IPS DF 6.9 (cell line): ENCODE measurements around the gene MSH5.

Source experiments
- DNase-seq: peaks from one replicate; pipeline ENCODE4 v3.0.0-alpha.2; 2013; ENCODE audit warnings: low read depth, low spot score
- H3K27ac ChIP-seq: one replicate; pipeline ENCODE4 v1.5.1; 2013; ENCODE audit warnings: low read length, control low read depth
- H3K27me3 ChIP-seq: 2 replicates; pipeline ENCODE4 v1.6.1; 2013; ENCODE audit warnings: mild to moderate bottlenecking, low read length; ENCODE audit not compliant: control insufficient read depth, insufficient read depth
- H3K36me3 ChIP-seq: 2 replicates; pipeline ENCODE4 v1.6.1; 2013; ENCODE audit warnings: low read length; ENCODE audit not compliant: control insufficient read depth, insufficient read depth
- H3K4me1 ChIP-seq: 2 replicates; pipeline ENCODE4 v1.6.1; 2013; ENCODE audit warnings: low read length; ENCODE audit not compliant: control insufficient read depth, insufficient read depth
- H3K4me3 ChIP-seq: 2 replicates; pipeline ENCODE4 v1.5.1; 2013; ENCODE audit warnings: mild to moderate bottlenecking, low read length
- H3K9me3 ChIP-seq: 2 replicates; pipeline ENCODE4 v1.6.1; 2013; ENCODE audit warnings: low read length, inconsistent platforms; ENCODE audit not compliant: control insufficient read depth, insufficient read depth
- WGBS: extraction: QIAGEN DNeasy Blood & Tissue Kit; methylation state at CpG from one replicate; pipeline ENCODE4 v1.1.7; 2013; ENCODE audit warnings: mixed read lengths, missing lambda C conversion rate; ENCODE audit not compliant: insufficient read length, insufficient coverage; 5-methylcytosine and 5-hydroxymethylcytosine counted together

The MSH5 gene

DNA sequence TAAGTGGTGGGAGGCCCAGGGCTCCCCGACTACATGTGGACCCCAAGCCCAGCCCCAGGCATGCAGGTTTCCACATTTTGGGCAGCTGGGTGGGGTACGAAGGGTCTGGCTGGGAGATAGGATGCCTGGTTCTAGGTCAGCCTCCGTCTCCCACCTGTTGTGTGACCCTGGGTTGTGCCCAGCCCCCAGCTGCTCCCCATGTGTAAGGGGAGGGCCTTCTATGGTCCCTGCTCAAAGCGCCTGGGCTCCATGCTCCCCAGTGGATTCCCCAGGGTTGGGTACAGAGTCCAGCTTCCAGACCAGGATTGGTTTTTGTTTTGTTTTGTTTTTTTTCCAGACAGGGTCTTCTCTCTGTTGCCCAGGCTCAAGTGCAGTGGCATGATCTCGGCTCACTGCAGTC is 38.4 kb downstream of the MSH5 start:
- no CpG with 5 or more reads among the region's 5 CpGs for WGBS
- Histone ChIP-seq H3K36me3 (peaks cover 36% of the 10 kb centered on the region), H3K27me3 (no peaks in the 10 kb centered on the region), H3K27ac (no peak overlapping the region), H3K4me1 (peaks cover 4% of the 10 kb centered on the region; the same call in 1 of the 2 replicates), H3K9me3 (no peaks in the 10 kb centered on the region), H3K4me3 (no peak overlapping the region)
- no peak for DNase-seq

DNA sequence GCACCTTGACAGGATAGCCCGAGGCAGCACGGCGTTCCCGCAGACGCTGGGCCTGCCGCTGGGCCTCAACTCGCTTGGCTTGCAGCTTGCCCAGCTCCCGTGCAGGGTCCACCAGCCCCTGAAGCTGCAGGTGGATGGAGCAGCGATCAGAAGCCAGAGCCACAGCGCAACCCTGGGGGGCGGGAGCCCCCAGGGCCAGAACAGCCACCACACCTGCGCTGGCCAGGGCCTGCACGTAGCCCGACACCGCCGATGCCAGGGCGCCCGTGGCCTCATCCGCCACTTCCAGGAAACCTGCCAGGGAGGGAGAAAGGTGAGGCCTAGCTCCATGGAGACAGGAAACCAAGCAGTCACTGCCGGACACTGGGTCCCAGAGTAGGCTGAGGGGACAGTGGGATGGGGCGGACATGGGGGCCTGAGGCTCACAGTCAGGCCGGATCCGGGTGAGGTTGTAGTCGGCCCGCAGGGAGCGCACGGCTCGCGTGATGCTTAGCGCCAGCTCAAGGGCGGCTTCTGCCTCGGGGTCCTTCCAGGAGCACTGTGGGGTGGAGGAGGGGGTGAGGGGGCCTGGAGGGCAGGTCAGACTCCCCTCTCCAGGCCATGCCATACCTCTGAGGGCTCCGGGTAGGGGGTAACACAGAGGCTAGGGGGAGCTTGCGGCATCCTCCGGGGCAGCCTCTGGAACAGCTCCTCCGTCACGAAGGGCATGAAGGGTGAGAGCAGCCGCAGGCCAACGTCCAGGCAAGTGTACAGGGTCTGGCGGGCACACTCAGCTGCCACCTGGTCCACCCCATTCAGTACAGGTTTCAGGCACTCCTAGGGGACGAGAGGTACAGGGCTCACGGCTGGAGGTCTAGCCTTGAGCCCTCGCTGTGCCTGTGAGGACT is 39.4 kb downstream of the MSH5 start:
- peaks cover 41% of the 10 kb centered on the region for H3K36me3 ChIP-seq
- no CpG with 5 or more reads among the region's 43 CpGs for WGBS
- DNase-seq, result no peak

DNA sequence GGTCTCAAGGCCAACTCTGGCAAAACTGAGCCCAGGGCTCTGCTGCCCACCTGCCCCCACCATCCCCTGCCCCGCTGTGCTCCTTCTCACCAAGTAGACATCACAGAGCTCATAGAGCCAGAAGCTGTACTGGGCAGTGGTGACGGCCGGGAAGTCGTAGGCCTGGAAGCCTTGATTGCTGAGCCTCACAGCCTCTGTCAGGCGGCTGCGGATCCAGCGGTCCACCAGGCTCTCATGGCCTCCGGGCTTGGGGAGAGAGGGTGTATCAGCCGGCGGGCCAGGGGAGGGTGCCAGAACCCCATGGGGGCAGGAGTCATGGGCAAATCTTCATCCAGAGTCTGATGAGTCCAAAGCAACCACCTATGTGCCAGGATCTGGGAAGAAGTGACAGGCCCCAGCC is 40.1 kb downstream of the MSH5 start:
- peaks cover 47% of the 10 kb centered on the region for H3K36me3 ChIP-seq
- H3K4me1 ChIP-seq, result peaks cover 4% of the 10 kb centered on the region; the same call in 1 of the 2 replicates
- no peak overlapping the region for H3K4me3 ChIP-seq
- no CpG with 5 or more reads among the region's 10 CpGs for WGBS
- no peak for DNase-seq
- H3K27me3 ChIP-seq, result no peaks in the 10 kb centered on the region
- H3K27ac ChIP-seq, result no peak overlapping the region
- no peaks in the 10 kb centered on the region for H3K9me3 ChIP-seq

More for the DNA sequence above, 39.4 kb downstream of the MSH5 start:
- H3K27ac ChIP-seq, result no peak overlapping the region
- H3K27me3 ChIP-seq, result no peaks in the 10 kb centered on the region
- H3K9me3 ChIP-seq, result no peaks in the 10 kb centered on the region
- H3K4me1 ChIP-seq, result peaks cover 4% of the 10 kb centered on the region; the same call in 1 of the 2 replicates
- H3K4me3 ChIP-seq, result no peak overlapping the region

DNA sequence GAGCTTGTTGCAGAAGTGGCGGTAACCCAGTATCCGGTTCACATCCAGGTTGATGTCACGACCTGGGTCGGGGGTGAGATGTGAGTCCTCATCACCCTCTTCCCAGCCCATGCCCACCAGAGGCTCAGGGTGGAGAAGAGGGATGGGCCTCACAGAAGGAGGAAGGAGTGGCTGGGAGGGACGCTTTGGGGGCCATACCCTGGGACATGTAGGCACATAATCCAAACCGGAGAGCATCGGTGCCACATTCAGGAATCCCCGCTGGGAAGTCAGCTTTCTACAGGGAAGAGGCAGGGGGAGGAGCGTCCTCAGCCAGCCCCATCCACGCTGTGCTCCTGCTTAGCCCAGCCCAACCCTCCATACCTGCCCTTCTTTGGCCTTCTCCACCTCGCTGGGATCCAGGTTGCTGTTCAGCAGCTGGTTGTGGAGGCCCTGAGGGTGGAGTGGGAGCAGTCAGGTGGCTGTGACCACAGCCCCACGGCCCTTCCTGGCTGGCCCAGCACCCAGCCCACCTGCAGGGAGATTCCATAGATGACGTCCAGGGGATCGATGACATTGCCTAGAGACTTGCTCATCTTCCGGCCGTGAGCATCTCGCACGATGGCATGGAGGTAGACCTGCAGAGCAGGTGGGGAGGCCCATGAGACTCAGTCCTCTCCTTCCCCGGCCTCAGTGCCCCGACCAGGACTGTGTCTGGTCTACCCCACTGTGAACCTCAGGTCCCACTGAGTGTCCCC is 40.9 kb downstream of the MSH5 start:
- Histone ChIP-seq H3K4me3 (no peak overlapping the region), H3K36me3 (peaks cover 53% of the 10 kb centered on the region), H3K4me1 (peaks cover 4% of the 10 kb centered on the region; the same call in 1 of the 2 replicates), H3K9me3 (no peaks in the 10 kb centered on the region), H3K27me3 (no peaks in the 10 kb centered on the region), H3K27ac (no peak overlapping the region)
- no peak for DNase-seq
- no CpG with 5 or more reads among the region's 20 CpGs for WGBS

DNA sequence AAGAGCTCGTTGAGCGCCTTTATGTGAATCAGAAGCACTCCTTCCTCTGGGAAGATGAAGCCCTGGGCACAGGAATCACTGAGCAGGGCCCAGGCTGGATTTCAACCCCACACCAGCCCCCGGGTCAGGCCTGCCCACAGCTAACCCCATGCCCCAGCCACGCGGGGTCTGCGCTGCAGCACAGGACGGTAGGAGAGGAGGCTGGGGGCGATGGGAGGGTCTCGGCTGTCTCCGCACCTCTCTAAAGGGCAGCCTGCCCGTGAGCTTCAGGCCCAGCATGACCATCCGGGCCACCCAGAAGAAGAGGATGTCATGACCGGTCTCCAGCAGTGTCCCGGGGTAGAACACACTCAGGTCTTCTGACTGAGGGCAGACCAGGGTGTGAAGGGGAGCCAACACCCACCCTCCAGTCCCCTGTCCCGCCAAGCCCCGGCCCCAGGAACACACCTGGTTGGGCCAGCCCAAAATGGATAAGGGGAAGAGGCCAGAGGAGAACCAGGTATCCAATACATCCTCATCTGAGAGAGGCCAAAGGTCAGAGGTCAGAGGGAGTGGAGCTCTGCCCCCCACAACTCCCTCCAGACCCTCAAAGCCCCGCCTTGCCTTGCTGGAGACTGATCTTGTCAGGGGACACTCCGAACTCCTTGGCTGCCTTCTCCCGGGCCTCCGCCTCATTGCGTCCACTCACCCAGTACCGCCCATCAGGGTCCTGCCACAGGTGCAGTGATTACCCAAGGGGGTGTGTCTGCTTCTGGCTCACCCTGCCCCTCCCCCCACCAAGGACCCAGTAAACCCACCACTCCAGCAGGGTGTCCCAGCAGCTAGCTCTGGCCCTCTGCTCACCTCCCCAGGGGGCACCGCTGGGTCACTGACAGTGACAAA is 41.7 kb downstream of the MSH5 start:
- no peak overlapping the region for H3K27ac ChIP-seq
- WGBS, result no CpG with 5 or more reads among the region's 23 CpGs
- no peaks in the 10 kb centered on the region for H3K27me3 ChIP-seq
- peaks cover 4% of the 10 kb centered on the region; the same call in 1 of the 2 replicates for H3K4me1 ChIP-seq
- no peak for DNase-seq
- no peak overlapping the region for H3K4me3 ChIP-seq
- H3K9me3 ChIP-seq, result no peaks in the 10 kb centered on the region
- peaks cover 53% of the 10 kb centered on the region for H3K36me3 ChIP-seq

DNA sequence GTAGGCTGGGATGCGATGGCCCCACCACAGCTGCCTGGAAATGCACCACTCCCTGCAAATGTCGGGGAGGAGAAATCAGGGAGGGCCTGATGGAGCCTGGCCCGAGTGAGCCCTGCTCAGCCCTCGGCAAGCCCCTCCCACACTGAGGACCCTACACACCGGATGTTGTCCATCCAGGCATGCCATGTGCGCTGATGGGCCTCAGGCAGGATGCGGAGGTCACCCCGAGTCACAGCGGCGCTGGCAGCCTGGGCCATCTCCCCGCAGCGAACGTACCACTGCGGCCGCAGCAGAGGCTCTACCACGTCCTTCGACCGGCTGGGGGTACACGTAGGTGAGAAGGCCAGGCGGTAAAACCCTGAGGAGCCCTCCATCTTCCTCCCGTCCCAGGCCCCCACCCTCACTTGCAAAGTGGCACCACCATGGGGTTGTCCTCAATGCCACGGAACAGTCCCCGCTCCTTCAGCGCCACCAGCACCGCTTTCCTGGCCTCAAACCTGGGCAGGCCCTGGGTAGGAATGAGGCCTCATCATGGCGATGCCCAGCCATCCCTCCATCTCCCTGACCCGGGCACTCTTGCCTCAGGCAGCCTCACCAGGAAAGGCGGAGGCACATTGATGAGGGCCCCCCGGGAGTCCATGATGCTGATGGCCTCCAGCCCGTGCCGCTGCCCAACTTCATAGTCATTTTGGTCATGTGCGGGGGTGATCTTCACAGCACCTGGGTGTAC is 42.5 kb downstream of the MSH5 start:
- H3K36me3 ChIP-seq, result peaks cover 53% of the 10 kb centered on the region
- no peak overlapping the region for H3K27ac ChIP-seq
- WGBS, result no CpG with 5 or more reads among the region's 32 CpGs
- no peaks in the 10 kb centered on the region for H3K9me3 ChIP-seq
- no peaks in the 10 kb centered on the region; the same call in 1 of the 2 replicates for H3K4me1 ChIP-seq
- no peak for DNase-seq
- no peaks in the 10 kb centered on the region for H3K27me3 ChIP-seq
- no peak overlapping the region; the same call in 1 of the 2 replicates for H3K4me3 ChIP-seq

DNA sequence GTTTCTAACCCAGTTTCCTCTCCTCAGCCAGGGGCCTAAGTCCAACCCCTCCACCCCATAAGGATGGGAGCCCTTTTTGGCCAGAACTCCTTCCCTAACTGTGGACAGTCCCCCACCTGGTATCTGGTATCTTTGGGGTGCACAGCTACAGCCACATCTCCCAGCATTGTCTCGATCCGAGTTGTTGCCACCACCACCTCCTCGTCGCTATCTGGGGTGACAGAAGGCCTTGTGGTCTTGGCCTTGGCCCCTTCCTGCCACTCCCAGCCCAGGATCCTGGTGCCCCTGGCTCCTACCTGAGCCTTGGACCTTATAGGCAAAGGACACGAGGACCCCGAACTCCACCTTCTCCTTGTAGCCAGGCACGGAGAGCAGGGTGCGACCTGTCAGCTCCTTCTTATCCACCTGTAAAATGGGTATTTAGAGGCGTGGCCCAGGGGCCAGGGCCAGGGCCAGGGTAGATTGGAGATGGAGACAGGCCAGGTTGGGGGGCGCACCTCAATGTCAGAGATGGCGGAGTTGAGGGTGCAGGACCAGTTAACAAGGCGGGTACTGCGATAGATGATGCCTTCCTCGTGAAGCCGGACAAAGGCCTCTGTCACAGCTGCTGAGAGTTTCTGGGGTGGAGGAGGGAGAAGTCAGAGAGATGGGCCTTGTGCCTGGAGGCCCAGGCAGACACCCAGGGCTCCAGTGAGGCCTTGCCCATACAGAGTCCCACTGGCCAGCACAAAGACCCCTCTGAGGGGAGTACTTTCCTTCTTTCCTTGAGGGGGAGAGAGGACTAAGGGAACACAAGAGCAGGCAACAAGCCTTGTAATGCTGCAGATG is 44.5 kb downstream of the MSH5 start:
- no CpG with 5 or more reads among the region's 15 CpGs for WGBS

DNA sequence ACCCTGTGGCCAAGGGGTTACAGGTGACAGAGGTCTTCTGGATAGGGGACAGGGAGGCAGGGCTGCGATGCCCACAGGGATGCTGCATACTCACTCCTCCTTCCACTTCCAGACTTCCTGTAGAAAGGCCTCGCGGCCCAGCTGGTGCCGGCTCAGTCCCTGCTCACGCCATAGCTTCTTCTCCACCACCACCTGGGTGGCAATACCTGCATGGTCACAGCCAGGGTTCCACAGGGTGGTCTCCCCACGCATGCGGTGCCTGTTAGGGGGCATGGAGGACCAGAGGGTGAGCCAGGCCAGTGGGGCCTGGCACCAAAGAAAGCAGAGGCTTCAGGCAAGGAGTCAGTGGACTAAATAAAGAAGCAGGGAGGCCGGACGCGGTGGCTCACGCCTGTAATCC is 45.7 kb downstream of the MSH5 start:
- WGBS, result no CpG with 5 or more reads among the region's 11 CpGs
- Histone ChIP-seq H3K4me3 (no peak overlapping the region), H3K9me3 (no peaks in the 10 kb centered on the region), H3K27me3 (no peaks in the 10 kb centered on the region), H3K4me1 (no peaks in the 10 kb centered on the region), H3K36me3 (peaks cover 38% of the 10 kb centered on the region), H3K27ac (no peak overlapping the region)
- DNase-seq, result no peak

More for the DNA sequence above, 44.5 kb downstream of the MSH5 start:
- Histone ChIP-seq H3K4me3 (no peak overlapping the region), H3K27ac (no peak overlapping the region), H3K9me3 (no peaks in the 10 kb centered on the region), H3K27me3 (no peaks in the 10 kb centered on the region), H3K36me3 (peaks cover 48% of the 10 kb centered on the region), H3K4me1 (no peaks in the 10 kb centered on the region)
- DNase-seq, result no peak
